ENCODE results near the gene FGFR3.

Gene FGFR3

DNA sequence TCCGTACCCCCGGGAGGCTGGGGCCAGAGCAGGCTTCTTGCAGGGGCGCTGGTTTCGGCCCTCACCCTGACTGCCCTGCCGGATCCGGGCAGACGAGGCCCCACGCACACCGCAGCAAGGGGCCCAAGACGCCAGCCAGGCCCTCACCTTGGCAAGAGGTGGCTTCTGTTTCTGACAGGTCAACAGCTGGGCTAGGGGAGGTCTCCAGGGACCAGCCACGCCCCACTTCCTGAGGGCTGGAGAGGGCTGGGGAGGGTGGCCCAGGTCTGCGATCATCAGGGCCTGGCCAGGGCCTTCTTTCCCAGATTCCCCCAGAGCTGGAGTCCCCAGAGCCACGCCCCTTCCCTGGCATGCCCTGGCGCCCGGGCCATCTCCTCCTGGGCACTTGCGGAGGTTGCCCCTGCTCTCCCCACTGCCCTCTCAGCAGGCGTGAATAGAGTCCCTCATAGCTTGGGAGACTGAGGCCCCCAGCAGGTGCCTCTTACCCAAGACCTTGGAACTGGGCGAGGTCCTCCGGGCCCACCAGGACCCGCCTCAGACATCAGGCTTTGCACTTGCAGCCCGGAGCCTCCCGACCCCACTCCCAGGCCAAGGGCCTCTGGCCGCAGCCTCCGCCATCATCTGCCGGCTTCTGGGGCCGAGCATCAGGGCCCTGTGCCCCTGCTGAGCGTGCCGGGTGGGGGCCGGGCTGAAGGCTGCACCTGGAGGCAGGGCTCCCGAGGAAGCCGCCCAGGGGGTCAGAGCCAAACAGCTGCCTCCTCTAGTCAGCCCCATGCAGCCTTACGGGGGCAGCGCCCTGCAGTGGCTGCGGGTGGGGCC is 6.3 kb upstream of the FGFR3 start:
- H3K4me3 ChIP-seq (replicated peaks; ENCODE audit: low read depth, low read length) = no peak overlapping the region
- TF ChIP-seq, protein P1, sequence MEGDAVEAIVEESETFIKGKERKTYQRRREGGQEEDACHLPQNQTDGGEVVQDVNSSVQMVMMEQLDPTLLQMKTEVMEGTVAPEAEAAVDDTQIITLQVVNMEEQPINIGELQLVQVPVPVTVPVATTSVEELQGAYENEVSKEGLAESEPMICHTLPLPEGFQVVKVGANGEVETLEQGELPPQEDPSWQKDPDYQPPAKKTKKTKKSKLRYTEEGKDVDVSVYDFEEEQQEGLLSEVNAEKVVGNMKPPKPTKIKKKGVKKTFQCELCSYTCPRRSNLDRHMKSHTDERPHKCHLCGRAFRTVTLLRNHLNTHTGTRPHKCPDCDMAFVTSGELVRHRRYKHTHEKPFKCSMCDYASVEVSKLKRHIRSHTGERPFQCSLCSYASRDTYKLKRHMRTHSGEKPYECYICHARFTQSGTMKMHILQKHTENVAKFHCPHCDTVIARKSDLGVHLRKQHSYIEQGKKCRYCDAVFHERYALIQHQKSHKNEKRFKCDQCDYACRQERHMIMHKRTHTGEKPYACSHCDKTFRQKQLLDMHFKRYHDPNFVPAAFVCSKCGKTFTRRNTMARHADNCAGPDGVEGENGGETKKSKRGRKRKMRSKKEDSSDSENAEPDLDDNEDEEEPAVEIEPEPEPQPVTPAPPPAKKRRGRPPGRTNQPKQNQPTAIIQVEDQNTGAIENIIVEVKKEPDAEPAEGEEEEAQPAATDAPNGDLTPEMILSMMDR (IDR thresholded peaks at IDR 0.05; ENCODE audit: low read length, missing control alignments) = no peak
- DNase-seq (ENCODE audit: low read depth) = no peak

DNA sequence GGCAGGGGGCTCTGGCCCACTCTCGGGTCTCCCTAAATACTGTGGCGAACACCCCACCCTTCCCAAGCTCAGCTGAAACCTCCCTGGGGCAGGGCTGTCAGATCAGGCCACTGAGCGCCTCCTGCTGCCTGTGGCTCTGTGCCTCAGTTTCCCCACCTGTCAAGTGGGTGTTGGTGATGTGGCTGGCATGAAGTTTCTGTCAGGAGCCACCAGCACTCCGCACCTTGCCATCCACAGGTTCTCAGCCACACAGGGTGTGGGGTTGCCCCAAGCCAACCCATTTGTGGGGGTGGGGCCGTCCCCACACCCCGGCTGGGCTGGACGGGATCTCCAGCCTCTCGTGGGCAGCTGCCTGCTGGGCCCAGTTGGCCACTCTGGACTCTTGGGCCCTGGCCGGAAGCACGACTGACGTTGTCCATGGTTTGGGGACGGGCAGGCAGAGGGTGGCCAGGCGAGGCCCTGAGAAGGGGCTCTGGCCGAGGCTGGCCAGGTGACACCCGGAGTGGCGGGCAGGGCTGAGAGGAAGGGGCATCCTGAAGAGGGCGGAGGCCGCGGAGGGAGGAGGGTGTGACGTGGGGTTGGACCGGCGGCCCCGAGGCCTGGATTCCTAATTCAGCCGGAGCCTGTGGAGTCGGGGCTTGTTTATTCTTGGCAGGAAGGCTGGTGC is 5.5 kb upstream of the FGFR3 start:
- no peak for DNase-seq (ENCODE audit: low read depth)
- H3K4me3 ChIP-seq (replicated peaks; ENCODE audit: low read depth, low read length) = no peak overlapping the region
- TF ChIP-seq, protein P1 (IDR thresholded peaks at IDR 0.05; ENCODE audit: low read length, missing control alignments) = no peak

DNA sequence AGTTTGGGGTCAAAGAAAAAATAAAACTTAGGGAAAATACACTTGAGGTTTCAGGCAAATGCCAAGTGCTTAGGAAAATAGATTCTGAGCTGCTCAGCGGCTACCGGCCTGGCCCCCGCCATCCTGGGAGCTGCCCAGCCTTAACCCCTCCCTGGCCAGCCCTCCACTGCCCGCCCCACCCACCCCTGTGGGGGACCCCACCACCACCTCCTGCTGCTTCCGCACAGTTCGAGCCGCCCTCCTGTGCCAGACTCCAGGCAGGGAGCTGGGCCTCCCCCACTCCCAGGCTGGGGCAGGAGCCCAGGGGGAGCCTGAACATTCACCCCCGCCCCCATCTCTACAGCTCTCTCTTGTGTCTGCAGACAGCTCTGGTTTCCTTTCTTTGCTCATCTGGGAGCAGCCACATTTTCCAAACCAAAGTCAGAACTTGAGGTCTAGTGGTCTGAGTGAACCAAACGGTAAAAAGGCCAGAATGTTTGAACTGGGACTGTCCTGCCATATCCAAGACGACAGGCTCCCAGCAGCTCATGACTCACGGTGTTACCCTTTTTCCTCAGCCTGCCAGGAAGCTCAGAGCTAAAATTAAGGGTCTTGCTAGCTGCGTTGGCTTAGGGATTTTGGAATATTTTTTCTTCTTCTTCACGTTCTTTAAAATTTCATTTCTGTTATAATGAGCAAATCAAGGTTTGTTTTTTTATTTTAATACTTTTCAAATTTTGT is 4.7 kb upstream of the FGFR3 start:
- DNase-seq (ENCODE audit: low read depth) = no peak
- TF ChIP-seq, protein P1 (IDR thresholded peaks at IDR 0.05; ENCODE audit: low read length, missing control alignments) = no peak
- H3K4me3 ChIP-seq (replicated peaks; ENCODE audit: low read depth, low read length) = no peak overlapping the region

DNA sequence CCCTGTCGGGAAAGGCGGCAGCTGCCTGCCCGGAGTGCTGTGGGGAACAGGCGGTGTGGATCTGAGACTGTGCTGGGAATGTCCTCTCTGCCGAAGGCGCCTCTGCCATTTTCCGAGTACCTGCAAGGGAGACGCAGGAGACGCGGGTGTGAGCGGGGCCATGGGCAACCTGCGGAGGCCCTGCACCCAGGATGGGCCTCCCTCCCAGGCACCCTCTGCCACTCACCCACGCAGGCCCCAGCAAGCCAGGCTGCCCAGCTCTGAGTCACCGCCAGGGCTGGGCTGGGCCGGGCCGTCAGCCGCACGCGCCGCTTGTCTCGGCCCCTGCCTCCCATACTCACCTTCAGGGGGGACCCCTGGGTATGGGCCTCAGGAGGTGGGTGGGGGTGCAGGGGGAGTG is 3.5 kb upstream of the FGFR3 start:
- TF ChIP-seq, protein P1 (IDR thresholded peaks at IDR 0.05; ENCODE audit: low read length, missing control alignments) = no peak
- no peak for DNase-seq (ENCODE audit: low read depth)
- H3K4me3 ChIP-seq (replicated peaks; ENCODE audit: low read depth, low read length) = no peak overlapping the region

DNA sequence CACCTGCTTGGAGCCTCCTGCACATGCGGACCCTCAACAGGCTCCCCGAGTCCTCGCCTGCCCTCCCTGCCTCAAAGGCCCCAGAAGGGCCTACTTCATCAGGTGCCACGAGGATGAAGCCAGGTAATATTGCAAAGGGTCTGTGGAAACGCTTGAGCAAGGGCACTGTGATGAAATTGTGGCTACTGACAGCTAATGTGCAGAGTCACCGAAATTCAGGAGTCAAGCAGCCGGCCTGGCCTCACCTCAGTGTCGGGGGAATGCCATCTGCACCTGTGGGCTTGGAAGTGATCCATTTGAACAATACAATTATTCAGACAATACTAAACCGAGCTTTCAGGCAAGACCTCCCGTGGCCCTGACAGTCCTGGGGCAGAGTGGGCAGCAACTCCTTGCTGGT is 3.1 kb upstream of the FGFR3 start:
- no peak for DNase-seq (ENCODE audit: low read depth)
- no peak overlapping the region for H3K4me3 ChIP-seq (replicated peaks; ENCODE audit: low read depth, low read length)
- TF ChIP-seq, protein P1 (IDR thresholded peaks at IDR 0.05; ENCODE audit: low read length, missing control alignments) = no peak

DNA sequence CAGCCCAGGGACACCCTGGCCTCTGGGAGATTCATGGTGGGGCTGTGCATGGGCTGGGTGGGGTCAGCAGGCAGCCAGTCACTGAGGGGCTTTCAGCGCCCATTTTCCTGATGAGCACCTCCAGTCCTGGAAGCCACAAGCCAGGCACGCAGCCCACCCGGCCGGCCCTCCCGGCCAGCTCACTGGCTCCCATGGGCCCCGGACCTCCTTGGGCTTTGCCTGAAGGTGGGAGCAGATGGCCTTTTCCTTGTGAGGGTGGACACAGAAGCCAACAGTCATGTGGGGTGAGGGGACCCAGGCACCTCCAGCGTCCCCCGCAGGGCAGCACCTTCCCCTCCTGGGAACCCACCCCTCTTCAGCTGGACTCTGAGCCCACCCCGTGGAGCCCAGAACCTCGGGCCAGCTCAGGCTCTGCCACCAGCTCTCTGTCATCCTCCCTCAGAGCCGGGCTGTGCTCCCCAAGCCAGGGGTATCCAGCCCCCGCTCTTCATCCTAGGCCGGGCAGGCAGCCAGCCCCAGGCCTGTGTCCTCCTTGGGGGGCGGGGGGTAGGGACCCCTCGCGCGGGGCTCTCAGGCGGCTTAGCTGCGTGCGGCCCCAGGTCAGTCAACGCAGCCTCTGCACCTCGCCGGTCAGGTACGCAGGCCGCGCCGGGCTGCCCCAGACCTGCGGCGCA is 798 bp upstream of the FGFR3 start:
- no peak for DNase-seq (ENCODE audit: low read depth)
- no peak overlapping the region for H3K4me3 ChIP-seq (replicated peaks; ENCODE audit: low read depth, low read length)
- TF ChIP-seq, protein P1 (IDR thresholded peaks at IDR 0.05; ENCODE audit: low read length, missing control alignments) = no peak
